Measurements from ENCODE around the gene SLC22A7.
"Not testable (repeated sequence)": the region's sequence is repeated elsewhere in the genome, so short reads cannot be mapped to it uniquely, and the experiment has no call there.

SLC22A7 gene

DNA sequence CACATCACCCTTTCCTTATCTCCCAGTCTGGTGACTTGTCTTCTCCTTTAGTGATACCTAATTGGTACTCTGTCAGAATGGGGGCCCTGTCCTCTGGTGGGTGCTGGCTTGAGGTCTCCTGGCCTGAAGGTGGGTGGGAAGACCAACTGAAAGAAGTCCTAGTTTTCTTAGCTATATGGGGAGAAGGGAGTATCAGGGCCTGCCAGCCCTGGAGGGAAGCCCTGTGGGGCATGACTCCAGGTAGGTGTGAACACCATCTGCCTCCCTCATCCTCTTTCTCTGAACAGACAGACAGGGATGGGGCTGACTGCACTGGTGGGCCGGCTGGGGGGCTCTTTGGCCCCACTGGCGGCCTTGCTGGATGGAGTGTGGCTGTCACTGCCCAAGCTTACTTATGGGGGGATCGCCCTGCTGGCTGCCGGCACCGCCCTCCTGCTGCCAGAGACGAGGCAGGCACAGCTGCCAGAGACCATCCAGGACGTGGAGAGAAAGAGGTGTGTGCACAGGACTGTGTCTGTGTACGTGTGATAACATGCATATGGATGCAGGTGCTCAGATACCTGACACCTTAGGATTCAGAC, 5.8 kb downstream of the SLC22A7 start:
- no peak for DNase-seq

DNA sequence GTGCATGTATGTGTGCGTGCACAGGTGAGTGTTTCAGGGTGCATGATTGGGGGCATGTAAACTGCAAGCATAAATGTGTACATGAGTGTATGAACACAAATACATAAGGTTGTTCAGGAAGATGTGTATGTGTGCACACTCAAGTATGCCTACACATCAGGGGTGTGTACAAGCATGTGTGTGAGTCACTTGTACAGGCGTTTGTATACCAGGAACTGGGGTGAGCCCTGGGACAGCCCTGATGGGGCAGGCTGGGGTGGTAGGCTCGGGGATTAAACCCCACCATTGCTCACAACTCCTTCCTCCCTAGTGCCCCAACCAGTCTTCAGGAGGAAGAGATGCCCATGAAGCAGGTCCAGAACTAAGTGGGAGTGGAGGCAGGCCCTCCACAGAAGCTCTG, 6.3 kb downstream of the SLC22A7 start:
- DNase-seq, result no peak

DNA sequence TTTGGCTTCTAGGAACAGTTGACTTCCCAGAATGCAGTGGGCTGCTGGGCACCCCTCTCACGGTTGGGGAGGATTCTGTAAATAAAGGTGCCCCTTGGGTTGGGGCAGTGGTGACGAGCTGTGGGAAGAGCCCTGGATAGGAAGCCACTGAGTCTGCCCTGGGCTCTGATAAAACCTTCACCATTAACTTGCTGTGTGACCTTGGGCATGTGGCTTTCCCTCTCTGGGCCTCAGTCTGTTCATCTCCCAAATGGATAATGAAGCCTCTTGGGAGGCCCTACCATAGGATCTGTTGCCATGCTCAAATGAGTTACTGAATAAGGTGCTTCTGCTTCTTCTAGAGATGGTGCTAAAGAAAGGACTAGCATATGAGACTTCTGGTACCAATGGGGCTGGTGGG, 6.8 kb downstream of the SLC22A7 start:
- no peak for DNase-seq

DNA sequence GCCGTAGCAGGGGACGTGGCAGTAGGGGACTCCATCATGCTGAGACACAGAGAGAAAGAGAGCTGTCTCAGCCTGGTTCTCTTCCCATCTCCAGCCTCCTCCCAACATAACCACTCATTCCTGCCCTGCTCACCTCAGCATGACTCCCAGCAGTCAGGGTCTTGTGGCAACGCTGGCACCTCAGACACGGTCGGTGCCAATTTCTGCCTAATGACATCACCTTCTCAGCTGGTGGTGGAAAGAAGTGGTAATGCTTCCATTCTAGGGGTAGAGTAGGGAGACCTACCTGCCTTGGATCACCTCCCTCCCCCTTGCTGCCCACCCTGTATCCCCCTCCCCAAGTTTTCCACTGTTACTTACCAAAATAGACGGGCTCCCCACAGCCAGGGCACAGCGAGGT, 8.0 kb downstream of the SLC22A7 start:
- no peak for DNase-seq

DNA sequence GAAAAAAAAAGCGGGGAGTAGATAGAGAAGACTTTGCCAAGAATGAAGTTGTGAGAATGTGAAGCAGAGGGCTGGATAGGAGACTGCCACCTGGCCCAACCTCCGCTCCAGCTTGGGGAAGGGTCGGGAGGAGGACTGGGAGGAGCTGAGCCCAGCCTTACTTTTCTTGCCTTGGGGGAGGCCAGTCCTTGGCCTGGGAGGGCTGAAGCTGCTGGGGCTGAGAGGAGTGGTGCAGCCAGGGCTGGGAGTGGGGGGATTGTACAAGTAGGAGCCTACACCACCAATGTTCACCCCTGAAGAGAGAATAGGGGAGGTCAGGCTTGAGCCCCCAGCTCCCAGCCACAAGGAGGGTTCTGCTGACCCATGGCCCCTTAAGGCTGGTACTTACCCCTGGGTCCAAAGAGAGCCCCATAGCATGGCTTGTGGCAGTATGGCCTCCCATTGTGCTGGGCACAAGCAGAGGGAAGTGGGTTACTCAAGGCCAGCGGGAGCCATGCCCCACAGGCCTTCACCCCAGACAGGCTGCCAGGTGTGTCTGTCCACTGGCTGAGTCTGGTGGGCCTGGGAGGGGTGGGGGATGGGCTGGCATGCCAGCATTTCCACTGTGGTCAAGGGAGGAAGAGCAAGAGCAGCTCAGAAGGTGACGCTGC, 9.5 kb downstream of the SLC22A7 start:
- DNase-seq, result no peak

DNA sequence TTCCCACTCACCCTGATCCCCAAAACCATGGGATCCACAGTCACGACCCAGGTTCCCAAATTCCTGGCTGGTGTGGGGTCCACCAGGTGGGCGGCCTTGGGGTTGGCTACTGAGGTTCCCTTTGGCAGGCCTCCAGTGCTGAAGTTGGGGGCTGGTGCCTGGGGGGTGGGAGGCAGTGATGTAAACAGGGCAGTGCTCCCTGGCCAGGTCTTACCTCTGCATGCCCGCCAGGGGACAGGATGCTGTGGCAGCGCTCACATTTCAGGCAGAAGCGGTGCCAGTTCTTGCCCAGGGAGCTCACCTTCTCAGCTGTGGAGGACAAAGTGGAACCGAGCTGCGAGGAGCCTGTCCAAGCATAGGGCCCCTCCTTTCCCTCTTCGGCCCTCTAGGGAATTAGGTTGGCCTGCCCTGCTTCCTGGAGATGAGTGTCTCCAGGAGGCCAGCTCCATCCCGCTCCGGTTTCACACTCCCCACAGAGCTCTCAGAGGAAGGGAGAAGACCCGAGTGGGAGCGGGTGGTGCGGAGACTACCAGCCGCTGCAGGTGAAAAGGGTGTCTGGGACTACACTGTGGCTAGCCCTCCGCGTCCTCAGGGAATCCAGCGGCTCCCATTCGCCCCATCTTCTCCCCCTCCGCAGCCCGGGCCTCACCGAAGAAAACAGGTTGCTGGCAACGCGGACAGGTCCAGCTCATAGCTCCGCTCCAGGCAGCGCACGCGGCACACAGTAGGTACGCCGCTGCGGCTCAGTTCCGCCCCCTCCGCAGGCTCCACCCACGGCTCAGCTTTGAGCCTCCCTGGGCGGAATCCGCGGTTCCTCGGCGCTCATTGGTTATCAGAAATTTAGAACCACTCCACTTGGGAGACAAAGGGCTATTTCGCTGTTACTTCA, 10.3 kb downstream of the SLC22A7 start, which contains the start of gene CRIP3:
Gene CRIP3, minus strand, starts transcription at position 726 of the 889 bp plus-strand sequence. Its CDS starts 34 bp downstream, at position 692.
- DNase-seq, result peak; percentile 56

DNA sequence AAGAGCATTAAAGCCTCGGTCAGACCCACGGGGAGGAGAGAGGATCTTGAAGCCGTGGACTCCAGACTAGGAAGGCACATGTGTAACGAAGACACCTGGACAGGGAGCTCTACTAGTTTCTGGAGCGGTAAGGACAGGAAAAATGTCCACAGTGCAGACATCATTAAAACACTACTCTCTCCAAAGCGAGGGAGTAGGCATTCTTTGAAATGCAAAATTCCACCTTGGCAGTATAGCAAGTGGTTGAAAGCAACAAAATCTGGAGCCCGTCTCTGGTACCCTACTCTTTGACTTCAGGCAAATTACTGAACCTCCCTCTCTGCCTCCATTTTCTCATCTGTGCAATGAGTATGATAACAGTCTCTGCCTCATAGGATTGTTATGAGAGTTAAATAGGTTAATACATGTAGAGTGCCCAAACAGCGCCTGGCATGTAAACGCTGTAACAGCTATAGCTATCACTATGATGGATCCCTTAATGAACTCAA, 11.0 kb downstream of the SLC22A7 start:
- no peak for DNase-seq

DNA sequence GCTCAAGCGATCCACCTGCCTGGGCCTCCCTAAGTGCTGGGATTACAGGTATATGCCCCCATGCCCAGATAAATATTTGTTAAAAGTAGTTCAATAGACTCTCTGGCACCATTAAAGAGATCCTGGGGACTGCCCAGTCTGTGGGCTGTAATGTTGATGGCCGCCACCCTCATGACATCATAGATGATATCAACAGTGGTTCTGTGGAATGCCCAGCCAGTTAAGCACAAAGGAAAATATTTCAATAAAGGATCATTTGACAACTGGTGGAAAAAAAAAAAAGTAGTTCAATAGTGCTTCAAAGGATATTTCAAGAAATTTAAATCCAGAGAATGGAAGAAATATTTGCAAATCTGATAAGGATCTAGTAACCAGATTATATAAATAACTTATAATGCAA, 12.1 kb downstream of the SLC22A7 start:
- DNase-seq, result no peak

DNA sequence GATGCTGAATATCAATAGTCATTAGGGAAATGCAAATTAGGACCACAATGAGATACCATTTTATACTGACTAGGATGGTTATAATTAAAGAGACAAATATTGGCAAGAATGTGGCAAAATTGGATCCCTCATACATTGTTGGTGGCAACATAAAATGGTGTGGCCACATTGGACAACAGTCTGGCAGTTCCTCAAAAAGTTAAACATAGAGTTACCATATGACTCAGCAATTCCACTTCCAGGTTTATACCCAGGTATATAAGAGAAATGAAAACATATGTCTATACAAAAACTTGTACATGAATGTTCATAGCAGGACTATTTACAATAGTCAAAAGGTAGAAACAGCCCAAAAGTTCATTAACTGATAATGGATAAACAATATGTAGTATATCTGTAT, 12.6 kb downstream of the SLC22A7 start:
- DNase-seq, result no peak

DNA sequence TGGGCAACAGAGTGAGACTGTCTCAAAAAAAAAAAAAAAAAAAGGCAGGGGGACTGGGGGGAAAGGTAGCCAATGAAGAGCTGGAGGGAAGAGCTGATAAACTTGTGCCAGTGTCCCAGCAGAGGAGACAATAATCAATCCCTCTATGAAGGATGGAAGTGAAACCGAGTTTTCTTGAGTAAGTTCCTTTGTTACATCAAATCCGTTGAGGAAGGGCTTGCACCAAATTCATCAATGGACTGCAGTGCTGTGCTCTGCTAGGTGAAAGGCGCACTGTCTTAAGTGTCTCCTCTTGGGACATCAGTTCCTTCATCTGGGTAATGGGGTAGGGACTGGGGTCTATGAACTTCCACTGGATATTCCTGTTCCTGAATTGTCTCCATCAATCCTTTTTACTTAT, 13.6 kb downstream of the SLC22A7 start:
- DNase-seq, result no peak

DNA sequence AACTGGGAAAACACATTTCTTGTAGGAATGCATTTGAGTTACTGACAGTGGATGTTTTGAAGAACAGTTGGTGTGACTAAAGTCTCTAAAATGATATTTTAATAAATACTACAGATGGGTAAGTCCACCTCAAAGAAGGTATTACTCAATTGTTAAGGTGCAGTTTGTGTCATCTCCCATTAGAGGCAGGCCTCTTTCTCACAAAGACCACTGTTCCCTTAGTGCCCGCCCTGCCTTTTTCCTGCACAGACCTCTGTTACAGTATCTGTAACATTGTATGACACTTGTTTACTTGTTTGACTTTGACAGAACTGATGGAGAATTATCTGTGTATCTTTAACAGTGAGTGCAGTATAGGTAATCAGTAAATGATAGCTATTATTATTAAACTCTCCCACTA, 15.8 kb downstream of the SLC22A7 start:
- DNase-seq, result no peak

DNA sequence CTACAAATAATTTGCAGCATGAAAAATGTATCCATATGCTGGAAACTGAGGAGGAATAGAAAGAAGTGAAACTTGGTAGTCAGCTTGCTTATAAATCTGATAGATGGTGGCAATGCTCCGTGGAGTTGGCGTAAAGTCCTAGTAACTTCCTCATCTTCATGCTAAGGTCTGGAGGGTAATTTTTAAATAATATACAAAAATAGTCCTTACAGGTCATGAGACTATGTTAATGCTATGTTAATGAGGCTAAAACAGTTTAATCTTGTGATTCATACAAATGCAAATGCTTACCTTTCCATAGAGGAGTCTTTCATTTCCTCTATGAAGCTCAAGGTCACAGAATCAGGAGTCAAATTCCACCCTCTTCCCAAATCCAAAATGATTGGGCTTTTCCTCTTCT, 20.0 kb downstream of the SLC22A7 start:
- DNase-seq, result no peak

DNA sequence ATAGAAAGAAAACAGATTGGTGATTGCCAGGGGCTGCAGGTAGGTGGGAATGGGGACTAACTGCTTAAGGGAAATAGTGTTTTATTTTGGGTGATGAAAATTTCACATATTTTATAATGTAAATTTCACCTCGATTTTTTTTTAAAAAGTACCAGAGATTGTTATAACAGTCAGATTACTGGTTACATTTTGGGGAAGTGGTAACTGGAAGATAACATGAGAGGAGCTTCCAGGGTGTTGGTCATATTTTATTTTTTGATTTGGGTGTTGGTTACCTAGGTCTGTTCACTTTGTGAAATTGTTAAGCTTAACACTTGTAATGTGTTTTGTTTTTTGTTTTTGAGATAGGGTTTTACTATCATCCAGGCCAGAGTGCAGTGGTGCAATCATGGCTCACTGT, 27.8 kb downstream of the SLC22A7 start:
- no peak for DNase-seq

DNA sequence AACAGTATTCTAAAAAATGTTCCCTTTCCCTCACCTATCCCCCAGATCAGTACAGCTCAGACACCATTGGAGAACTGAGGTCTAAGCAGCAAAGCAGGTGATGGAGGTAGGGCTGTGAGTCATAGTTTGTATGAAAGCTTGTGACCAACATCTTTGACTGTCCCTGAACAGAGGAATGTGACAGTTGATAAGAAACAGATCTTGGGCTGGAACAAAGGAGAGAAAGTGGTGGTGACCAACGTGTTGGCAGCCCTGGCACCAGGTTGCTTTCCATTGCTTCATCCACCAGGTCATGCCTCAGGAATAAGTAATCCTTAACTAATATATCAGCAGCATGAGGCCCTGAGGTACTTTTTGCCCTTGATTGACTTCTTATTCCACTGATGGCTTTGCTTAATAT, 30.5 kb downstream of the SLC22A7 start:
- no peak for DNase-seq

DNA sequence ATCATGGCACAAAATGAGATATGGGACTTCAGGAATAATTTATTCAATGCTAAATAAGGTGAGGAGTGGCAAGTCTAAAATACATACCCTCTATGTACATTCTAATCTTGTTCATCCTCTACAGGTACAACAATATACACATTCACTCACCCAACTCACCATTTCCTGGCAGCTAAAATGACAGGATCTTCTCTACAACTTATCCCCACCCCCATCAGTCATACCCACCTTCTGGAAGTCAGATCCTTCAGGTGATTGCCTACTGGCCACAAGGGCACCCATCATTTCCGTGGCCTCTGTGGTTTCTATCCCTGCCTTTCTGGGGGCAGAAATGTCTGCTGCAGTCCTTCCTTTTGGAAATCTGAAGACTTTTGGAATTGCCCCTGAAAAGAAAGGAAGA, 33.4 kb downstream of the SLC22A7 start:
- DNase-seq, result no peak

DNA sequence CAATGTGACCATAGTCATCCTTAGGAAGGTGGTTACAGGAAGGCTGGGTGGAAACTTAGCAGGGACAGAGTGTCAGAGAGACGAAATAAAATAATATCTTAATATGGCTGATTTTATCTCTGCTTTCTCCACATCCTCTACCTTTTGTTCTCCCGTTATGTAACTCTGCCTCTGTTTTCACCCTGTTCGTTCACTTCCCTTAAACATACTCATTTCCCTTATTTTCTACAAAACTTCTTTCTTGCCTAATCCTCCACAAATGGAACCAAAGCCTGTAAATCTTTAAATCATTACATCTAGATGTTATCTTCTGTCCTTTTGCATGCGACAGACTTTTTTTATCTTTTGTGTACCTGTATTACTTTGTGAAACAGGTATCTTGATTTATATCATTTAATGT, 33.8 kb downstream of the SLC22A7 start:
- DNase-seq, result no peak

DNA sequence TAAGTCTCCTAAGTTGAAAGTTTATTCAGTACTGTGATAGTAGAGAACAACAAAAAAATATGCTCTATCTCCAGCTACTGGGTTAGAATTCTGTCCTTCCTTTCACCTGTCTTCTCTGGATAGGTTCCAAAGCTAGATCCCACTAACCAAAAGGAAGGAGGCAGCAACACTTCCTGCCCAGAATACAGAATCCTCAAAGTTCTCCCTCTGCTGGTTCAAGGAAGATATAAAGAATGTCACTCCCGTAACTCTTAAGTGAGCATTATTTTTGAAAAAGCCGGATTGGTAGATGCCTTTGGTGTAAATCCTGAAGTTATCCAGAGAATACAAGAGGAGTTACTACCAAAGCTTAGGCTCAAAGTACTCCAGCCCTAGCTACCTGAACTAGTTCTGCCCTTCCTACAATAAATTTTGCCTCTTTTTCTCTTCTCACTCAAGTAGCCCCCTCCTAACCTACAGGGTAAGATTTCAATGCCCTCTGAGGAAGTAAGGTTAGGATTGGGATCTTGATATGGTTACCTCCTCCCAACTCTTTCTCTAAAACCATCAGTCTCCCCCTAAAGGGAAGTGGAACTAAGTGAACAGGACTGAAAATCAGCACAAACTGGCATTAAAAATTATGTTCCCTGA, 36.5 kb downstream of the SLC22A7 start:
- no peak for DNase-seq

DNA sequence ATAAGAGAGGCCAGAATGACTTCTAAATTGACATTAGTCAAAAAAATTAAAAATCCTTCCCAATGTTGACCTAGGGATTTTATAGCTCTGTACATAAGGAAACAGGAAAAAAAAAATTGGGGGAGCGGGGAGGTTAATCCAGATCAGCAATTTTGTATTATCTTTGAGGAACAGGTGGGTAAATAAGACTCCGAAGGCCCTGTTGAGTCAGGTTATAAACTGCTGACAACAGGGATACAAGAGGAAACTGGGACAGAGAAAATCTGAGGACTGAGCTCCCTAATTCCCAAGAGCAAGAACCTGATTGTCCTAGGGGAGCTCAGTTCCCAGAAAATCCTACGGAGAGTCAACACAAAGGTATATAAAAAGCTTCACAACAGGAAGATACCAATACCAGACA, 37.4 kb downstream of the SLC22A7 start:
- no peak for DNase-seq

DNA sequence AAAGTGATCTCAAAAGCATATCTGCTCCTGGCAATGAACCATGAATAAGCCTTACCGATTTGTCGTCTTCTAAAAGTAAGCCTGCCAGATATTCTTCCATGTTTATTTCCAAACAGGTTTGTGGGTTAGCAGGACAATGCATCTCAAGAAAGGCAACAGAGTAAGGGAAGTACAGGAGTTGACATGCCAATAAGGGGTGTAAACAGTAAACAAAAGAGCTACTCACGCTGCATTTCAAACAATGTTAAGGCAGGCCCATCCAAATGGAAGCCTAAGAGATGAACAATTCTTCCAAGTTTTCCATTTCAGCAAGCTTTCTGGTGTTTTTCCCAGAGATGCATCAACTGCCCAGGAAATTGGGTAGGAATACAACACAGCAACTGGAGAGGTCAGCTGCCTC, 38.3 kb downstream of the SLC22A7 start:
- no peak for DNase-seq

DNA sequence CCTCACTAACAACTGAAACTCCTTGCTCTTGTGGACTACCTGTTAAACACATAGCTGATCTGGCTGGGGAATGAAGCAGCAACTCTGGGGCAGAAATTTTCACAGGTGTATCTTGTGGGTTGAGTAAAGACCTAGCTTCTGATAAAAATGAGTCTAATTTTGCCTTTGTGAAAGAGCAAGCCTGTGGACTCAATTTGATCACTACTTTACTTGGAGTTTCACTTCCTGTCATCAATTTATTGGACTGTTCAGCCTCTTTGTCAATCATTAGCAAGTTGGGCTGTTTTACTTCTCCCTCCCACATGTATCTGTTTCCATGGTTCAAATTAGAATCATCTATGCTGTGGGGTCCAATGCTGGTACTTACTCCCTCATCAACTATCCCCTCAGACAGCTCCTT, 40.2 kb downstream of the SLC22A7 start:
- no peak for DNase-seq

DNA sequence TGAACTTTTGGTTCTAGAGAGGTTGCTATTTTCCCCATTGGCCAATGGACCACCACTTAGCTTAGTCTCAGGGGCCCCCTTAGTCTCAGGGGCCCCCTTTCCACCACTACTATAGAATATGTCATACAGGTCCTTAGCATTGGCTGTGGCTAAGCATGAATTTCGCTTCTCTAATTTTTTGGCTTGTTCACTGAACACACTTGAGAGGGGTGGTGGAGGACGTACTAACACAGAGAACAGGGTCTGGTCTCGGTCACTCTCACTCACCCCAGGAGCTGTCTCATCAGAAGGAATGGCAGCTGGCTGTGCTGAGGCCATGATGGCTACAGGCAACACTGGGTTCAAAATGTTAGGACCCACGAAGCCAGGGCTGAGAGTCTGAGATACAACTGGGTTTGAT, 41.1 kb downstream of the SLC22A7 start:
- DNase-seq, result no peak

DNA sequence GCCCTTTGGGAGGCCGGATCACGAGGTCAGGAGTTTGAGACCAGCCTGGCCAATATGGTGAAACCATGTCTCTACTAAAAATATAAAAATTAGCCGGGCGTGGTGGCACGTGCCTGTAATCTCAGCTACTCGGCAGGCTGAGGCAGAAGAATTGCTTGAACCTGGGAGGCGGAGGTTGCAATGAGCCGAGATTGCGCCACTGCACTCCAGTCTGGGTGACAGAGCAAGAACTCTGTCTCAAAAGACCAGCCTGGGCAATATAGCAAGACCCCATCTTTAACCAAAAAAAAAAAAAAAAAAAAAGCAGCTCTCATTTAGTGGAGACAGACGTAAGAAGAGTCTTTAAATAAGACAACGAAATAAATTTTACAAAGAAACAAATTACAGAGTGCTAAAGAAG, 48.2 kb downstream of the SLC22A7 start:
- DNase-seq, result not testable (repeated sequence)

DNA sequence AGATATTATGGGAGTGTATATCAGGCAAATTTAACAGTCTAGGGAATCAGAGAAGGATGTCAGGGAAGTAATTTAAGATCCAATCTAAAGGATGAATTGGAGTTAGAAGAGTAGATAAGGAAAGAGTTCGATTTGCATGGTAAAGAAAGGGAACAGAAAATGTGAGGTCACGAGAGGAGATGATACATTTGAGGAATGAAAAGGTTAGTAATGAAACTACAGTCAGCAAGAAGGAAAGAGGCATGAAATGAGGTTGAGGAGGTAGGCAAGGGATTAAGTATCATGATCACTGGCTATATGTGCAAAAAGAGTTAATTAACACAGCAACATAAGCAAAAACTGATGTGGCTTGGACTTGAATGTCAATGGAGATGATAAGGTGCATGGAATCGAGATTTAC, 49.0 kb downstream of the SLC22A7 start:
- DNase-seq, result no peak

All from femur (tissue), 1 donor.